Ammon's horn (tissue), 1 donor: Measurements from ENCODE around the gene PLEKHA4.

ENCODE experiments used
- DNase-seq: peaks from one replicate; pipeline ENCODE4 v3.0.0-alpha.2; 2016; ENCODE audit warnings: low spot score

Gene PLEKHA4

GRCh38 chr19:48830088-48830487, 38.3 kb downstream of the PLEKHA4 start:
- DNase-seq: no peak

DNA sequence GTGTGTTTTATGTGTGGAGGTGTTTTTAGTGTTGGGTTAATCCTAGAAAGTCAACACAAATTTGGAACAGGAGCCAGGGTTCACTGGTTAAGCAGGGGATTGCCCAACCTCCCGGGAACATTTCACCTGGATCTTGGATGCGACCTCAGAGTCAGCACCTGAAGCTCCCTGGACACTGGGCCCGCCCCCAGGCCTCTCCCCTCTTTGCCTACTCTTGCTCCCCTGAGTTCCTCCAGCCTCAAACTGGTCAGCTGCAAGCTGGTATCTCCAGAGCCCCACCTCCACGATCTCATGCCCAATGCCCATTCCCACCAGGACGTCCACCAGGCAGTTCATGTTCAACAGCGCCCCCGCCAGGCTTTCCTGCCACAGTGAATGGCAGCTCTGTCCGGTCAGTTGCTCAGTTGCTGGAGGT, 41.8 kb downstream of the PLEKHA4 start:
- DNase-seq: no peak

DNA sequence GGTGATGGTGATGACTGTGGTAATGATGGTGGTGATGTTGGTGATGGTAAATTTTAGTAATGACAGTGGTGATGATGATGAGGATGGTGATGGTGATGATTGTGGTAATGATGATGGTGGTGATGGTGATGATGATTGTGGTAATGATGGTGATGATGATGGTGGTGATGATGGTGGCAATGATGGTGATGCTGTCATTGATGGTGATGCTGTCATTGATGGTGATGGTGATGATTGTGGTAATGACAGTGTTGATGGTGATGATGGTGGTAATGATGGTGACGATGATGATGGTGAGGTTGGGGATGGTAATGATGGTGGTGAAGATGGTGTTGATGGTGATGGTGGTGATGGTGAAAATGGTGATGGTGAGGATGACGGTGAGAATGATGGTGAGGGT, 45.9 kb downstream of the PLEKHA4 start:
- no peak for DNase-seq

DNA sequence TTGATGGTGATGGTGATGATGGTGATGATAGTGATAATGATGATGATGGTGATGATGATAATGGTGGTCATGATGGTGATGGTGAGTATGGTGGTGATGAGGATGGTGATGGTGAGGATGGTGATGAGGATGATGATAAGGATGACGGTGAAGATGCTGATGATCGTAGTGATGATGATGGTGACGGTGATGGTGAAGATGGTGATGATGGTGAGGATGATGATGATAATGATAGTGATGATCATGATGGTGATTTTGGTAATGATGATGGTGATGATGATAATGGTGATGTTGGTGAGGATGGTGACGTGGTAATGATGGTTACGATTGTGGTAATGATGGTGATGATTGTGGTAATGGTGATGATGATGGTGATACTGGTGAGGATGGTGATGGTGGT, 46.8 kb downstream of the PLEKHA4 start:
- no peak for DNase-seq

GRCh38 chr19:48819366-48819816, 49.0 kb downstream of the PLEKHA4 start:
- peak; percentile 69 for DNase-seq

DNA sequence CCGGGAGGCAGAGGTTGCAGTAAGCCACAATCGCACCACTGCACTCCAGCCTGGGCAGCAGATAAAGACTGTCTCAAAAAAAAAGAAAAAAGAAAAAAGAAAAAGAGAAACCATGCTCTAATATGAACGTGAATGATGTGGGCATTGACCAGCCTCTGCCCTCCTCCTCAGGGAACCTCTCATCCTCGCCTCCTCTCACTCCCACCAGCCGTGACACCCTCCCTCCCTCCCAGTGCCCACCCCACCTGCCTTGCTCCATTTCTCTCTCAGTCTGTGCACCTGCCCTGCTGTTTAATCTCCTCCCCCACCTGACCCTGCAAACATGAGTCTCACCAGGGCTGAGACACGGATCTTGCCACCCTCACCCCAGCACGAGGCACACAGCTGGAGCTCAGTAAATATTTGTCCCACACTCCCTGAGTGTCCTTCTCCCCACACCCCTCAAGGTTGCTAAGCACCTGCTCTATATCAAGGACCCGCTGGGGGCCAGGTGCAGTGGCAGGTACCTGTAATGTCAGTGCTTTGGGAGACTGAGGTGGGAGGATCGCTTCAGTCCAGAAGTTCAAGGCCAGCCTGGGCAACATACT, 50.1 kb downstream of the PLEKHA4 start:
- no peak for DNase-seq

- DNase-seq: no peak
These were observed 50.8 kb downstream of the PLEKHA4 start for GRCh38 chr19:48817585-48818124.

DNA sequence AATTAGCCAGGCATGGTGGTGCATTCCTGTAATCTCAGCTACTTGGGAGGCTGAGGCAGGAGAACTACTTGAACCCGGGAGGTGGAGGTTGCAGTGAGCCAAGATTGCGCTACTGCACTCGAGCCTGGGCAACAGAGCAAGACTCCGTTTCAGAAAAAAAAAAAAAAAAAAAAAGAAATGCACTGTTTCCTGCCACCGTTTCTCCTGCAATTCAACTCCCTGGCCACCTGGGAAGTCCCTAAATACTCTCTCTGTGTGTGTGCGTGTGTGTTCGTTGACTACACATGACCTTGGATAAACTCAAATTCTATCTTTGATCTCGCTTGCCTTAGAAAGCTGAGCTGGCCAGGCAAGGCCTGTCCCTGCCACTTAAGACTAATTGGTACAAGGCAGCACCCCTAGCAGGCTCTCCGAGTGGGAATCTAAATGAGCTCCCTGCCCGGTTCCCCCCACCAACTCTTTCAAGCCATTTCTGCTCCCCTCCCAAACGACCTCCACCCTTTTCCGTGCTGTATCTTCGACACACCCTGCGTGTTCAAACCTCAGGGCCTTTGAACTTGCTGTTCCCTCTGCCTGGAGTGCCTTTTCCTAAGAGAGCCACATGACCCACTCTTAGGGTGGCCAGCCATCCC, 52.4 kb downstream of the PLEKHA4 start:
- DNase-seq: no peak

- DNase-seq: no peak
These were observed 53.5 kb downstream of the PLEKHA4 start for GRCh38 chr19:48814895-48815294.

DNA sequence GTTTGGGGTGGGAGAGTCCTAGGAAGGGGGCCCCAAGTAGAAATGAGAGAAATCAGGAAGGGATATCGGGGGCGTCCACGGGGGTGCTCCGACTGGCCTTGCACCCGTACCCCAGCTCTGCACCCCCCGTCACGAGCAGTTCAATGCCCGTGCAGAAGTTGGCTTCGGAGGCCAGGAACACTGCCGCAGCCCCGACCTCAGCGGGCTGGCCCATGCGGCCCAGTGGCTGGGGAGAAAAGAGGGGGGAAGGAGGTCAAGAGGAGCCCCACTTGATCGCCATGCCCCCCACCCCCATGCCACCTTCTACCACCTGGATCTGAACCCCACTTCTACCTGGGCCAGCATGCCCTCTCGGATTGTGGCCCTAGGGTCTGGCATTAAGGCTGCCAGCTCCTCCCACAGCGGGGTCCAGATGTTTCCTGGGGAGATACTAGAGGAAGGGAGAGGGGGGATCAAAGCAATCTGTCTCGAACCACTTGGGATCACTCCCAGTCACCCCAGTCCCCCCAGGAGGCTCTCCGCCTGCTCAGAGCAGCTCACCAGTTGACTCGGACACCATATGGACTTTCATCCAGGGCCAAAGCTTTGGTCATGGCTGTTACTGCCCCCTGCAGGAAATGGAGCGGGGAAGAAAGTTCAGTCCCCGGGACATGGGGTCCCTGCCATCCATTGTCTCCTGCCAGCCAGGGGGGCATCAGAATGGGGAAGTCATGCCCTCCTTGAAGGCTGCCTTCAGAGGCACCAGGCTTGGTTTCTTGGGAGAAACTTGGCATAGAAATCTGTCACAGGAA, 55.1 kb downstream of the PLEKHA4 start:
- no peak for DNase-seq

DNA sequence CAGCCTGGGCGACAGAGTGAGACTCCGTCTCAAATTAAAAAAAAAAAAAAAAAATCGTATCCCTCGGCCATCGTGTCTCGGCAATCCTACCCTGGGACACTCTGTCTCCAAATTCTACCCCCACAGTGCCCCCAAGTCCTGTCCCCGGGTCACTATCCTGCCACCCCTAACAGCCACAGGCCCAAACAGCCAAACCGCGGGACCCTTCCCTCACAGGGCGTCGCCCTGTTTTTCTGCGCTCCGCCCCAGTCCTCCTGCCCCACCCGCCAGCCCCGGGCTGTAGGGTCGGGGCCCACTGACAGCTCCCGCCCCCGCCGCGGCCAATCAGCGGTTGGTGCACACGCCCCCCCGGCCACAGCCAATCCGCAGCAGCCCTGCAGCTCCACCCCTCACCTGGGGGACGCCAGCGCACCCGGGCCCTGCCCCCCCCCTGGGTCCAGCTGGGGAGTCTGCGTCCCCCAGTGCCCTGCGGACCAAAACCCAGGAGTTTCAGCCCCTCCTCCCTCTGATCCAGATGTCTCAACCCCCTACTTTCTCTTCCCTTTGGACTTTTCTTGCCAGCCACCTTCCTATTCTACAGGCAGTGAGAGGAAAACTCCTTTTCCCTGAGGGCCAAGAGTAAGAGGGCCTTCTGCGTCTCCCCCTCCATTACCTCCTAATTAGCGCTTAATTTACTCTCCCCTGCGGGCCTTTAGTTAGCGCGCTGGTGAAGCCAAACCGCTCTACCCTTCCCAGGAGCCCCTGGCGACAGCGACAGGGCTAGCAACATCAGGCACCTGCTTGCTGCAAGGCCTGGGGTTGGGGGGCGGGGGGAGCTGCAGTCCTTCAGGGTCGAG, 56.1 kb downstream of the PLEKHA4 start:
- DNase-seq: peak; percentile 92

DNA sequence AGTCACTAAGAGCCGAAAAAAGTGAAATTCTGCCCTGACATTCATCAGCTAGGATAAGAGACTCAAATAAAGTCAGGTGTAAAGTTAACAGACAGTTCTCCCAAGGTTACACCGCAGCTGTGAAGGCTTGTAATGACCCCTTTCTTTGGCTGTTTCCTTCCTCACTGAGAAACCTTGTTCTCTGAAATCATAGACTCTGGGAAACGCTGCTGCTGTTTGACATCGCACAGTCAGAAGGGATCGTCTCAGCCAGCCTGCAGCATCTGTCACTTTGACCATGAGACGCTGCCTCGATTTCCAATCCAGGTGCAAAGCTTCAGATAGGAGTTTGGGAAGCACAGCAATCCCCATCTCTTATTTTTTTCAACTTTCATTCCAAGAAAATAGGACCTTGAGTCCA, 58.3 kb downstream of the PLEKHA4 start:
- DNase-seq: no peak

GRCh38 chr19:48807590-48808308, 60.7 kb downstream of the PLEKHA4 start:
- DNase-seq: no peak

GRCh38 chr19:48806818-48807589, 61.4 kb downstream of the PLEKHA4 start:
- DNase-seq: peak; percentile 89

- no peak for DNase-seq
These were observed 61.9 kb downstream of the PLEKHA4 start for GRCh38 chr19:48806518-48806817.

GRCh38 chr19:48805452-48805851, 63.0 kb downstream of the PLEKHA4 start:
- DNase-seq: no peak

GRCh38 chr19:48804496-48804895, 63.9 kb downstream of the PLEKHA4 start:
- peak; percentile 46 for DNase-seq

DNA sequence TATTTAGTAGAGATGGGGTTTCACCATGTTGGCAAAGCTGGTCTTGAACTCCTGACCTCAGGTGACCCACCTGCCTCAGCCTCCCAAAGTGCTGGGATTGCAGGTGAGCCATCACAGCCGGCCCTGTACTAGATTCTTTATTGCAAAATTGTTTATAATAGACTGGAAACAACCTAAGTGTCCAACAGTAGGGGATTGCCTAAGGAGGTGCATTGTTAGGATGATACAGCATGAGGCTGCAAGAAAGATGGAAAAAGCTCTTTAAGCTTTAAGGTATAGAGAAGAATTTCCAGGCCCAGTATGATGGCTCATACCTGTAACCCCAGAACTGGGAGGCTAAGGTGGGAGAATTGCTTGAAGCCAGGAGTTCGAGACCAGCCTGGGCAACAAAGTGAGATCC, 65.8 kb downstream of the PLEKHA4 start:
- DNase-seq: no peak

- DNase-seq: no peak
These were observed 68.8 kb downstream of the PLEKHA4 start for GRCh38 chr19:48799358-48800300.

- DNase-seq: no peak
These were observed 69.5 kb downstream of the PLEKHA4 start for GRCh38 chr19:48798937-48799336.
